HepG2 (cell line): Measurements from ENCODE around the gene CPT1C. TPM values are rescaled to one million over a fixed set of nuclear protein-coding genes. Genes with fewer than 3 reads are reported as not detected.

Experiments used
- ATAC-seq: fragments of 200-7000 bp; cut with Tn5 transposase; 3 replicates; pipeline ENCODE4 v1.9.1; 2020; ENCODE audit warnings: mild to moderate bottlenecking, moderate library complexity
- BruUV-seq: library from RNA; stranded (reverse); fragments of 400-500 nt; replicated peaks from 2 replicates; lab custom pipeline; 2021; lab: Mats Ljungman, UMichigan
- CTCF ChIA-PET: fragments of 300-600 bp; formaldehyde crosslinking; extraction: SDS; loops from one replicate; lab custom pipeline; 2021; ENCODE audit warnings: low total read pairs, inconsistent platforms, low intra/inter-chr PET ratio; lab: Yijun Ruan, JAX
- POLR2A ChIA-PET: fragments of 350-600 bp; sonication (Branson Sonifier 250); formaldehyde crosslinking; loops from one replicate; lab custom pipeline; 2020; ENCODE audit warnings: antibody characterized with exemption, inconsistent platforms; lab: Yijun Ruan, JAX
- DNase-seq: peaks from one replicate; pipeline ENCODE4 v3.0.0-alpha.2; 2015; ENCODE audit warnings: low spot score
- FAIRE-seq: peaks from 3 replicates; lab custom pipeline; 2011; peaks lifted over from hg19 to GRCh38; lab: Jason Lieb, UNC
- H2AFZ ChIP-seq: one replicate; pipeline ENCODE4 v1.6.1; 2011; ENCODE audit warnings: low read length, inconsistent platforms
- H3K27ac ChIP-seq: fragments of 300-600 bp; 3 replicates; pipeline ENCODE4 v1.8.0; 2011; ENCODE audit warnings: mixed run types, mild to moderate bottlenecking, mixed read lengths, low read length, inconsistent platforms; ENCODE audit not compliant: insufficient read depth; ENCODE audit errors: extremely low read length
- H3K27me3 ChIP-seq, 2 experiments: fragments of 200-600 bp in 1 of 2; 2 replicates in 1 of 2; 3 replicates in 1 of 2; pipeline versions ENCODE4 v1.6.0 to v1.8.0; 2011; ENCODE audit warnings: low read length in 2 of 2, mild to moderate bottlenecking in 2 of 2, moderate library complexity in 2 of 2, inconsistent platforms in 1 of 2; ENCODE audit not compliant: insufficient read depth in 2 of 2, control insufficient read depth in 1 of 2
- H3K36me3 ChIP-seq, 2 experiments: fragments of 200-600 bp in 1 of 2; replicated peaks in 1 of 2; 2 replicates in 1 of 2; 3 replicates in 1 of 2; pipeline versions ENCODE4 v1.5.1 to v1.8.0; 2011; ENCODE audit warnings: low read length in 2 of 2, inconsistent platforms in 1 of 2; ENCODE audit not compliant: insufficient read depth in 2 of 2, control insufficient read depth in 1 of 2
- H3K4me1 ChIP-seq: 2 replicates; pipeline ENCODE4 v1.5.1; 2012; ENCODE audit warnings: low read length, inconsistent platforms; ENCODE audit not compliant: insufficient read depth
- H3K4me2 ChIP-seq: 2 replicates; pipeline ENCODE4 v1.6.0; 2011; ENCODE audit warnings: low read depth, low read length, inconsistent platforms
- H3K4me3 ChIP-seq, 3 experiments: fragments of 200-600 bp in 1 of 3; sonication (generic), shearing (Covaris generic) in 1 of 3; replicated peaks in 1 of 3; 2 replicates each; pipeline ENCODE4 v1.5.1; 2011 to 2016; ENCODE audit warnings: low read length in 3 of 3, inconsistent platforms in 2 of 3, low read depth in 2 of 3, mild to moderate bottlenecking in 2 of 3, control low read depth in 1 of 3, mixed read lengths in 1 of 3; ENCODE audit not compliant: insufficient read depth in 1 of 3
- H3K79me2 ChIP-seq: one replicate; pipeline ENCODE4 v1.6.1; 2011; ENCODE audit warnings: low read length, inconsistent platforms; ENCODE audit not compliant: insufficient read depth
- H3K9ac ChIP-seq: 2 replicates; pipeline ENCODE4 v1.6.0; 2011; ENCODE audit warnings: mild to moderate bottlenecking, low read depth, low read length, inconsistent platforms; ENCODE audit not compliant: insufficient read depth
- H3K9me3 ChIP-seq: 2 replicates; pipeline ENCODE4 v1.5.1; 2012; ENCODE audit warnings: mild to moderate bottlenecking, low read length
- H4K20me1 ChIP-seq: 2 replicates; pipeline ENCODE4 v1.6.0; 2011; ENCODE audit warnings: inconsistent platforms, mild to moderate bottlenecking, low read length, moderate library complexity; ENCODE audit not compliant: insufficient read depth
- CREBL2 ChIP-seq: sonication (generic); formaldehyde crosslinking; IDR thresholded peaks from 2 replicates; pipeline ENCODE4 v1.8.1; 2023; ENCODE audit warnings: missing genetic modification reagents, mild to moderate bottlenecking, borderline replicate concordance
- CSRNP2 ChIP-seq: sonication (generic); formaldehyde crosslinking; conservative IDR thresholded peaks from 2 replicates; pipeline ENCODE4 v1.8.0; 2022; ENCODE audit warnings: low read depth, missing genetic modification reagents
- EED ChIP-seq: sonication (generic); formaldehyde crosslinking; IDR thresholded peaks from 2 replicates; pipeline ENCODE4 v1.5.0; 2020; ENCODE audit warnings: mild to moderate bottlenecking, missing genetic modification reagents
- HNRNPK ChIP-seq: fragments of 200-400 bp; formaldehyde crosslinking; IDR thresholded peaks from 2 replicates; pipeline ENCODE4 v1.6.1; 2018; ENCODE audit warnings: low read length, low read depth, moderate library complexity, mild to moderate bottlenecking; ENCODE audit not compliant: poor library complexity, severe bottlenecking
- KLF11 ChIP-seq: IDR thresholded peaks from 2 replicates; pipeline ENCODE4 v1.6.1; 2016; ENCODE audit warnings: missing compliant biosample characterization
- PAX8 ChIP-seq: sonication (generic); formaldehyde crosslinking; IDR thresholded peaks from 2 replicates; pipeline ENCODE4 v1.8.0; 2022; ENCODE audit warnings: mild to moderate bottlenecking, missing genetic modification reagents, borderline replicate concordance
- SIN3B ChIP-seq: fragments of 150-350 bp; IDR thresholded peaks from 2 replicates; pipeline ENCODE4 v1.6.1; 2014; ENCODE audit warnings: low read length
- ZFP1 ChIP-seq: IDR thresholded peaks from 2 replicates; pipeline ENCODE4 v1.6.1; 2016
- ZMYM3 ChIP-seq: sonication (generic); formaldehyde crosslinking; IDR thresholded peaks from 2 replicates; pipeline ENCODE4 v1.5.1; 2020; ENCODE audit warnings: mild to moderate bottlenecking, missing genetic modification reagents
- ZNF30 ChIP-seq: sonication (generic); formaldehyde crosslinking; IDR thresholded peaks from 2 replicates; pipeline ENCODE4 v1.5.0; 2020; ENCODE audit warnings: mild to moderate bottlenecking, missing genetic modification reagents
- ZNF770 ChIP-seq: sonication (generic); formaldehyde crosslinking; IDR thresholded peaks from 2 replicates; pipeline ENCODE4 v1.5.0; 2020; ENCODE audit warnings: mild to moderate bottlenecking, missing genetic modification reagents
- ZNF775 ChIP-seq: sonication (generic); formaldehyde crosslinking; IDR thresholded peaks from 2 replicates; pipeline ENCODE4 v1.4.0; 2020; ENCODE audit warnings: missing genetic modification reagents, mild to moderate bottlenecking, moderate library complexity, borderline replicate concordance
- WGBS: methylation state at CpG from one replicate; pipeline ENCODE4 v1.1.6; 2017; ENCODE audit warnings: low lambda C conversion rate; 5-methylcytosine and 5-hydroxymethylcytosine counted together
- in situ Hi-C: cut with HindIII; loops from 2 replicates; pipeline ENCODE4 v1.10.0; 2017; ENCODE audit warnings: low pct_unique_long_range_greater_than_20kb; ENCODE audit not compliant: extremely low pct_ligation_motif_present
- intact Hi-C: fragments of 100-400 bp; cut with micrococcal nuclease; formaldehyde crosslinking; loops from one replicate; pipeline ENCODE4 v1.10.0; 2022; ENCODE audit not compliant: unreplicated experiment
- polyA plus RNA-seq, 8 experiments: library from polyadenylated mRNA; depleted of rRNA in 3 of 8; stranded (reverse) in 7 of 8; unstranded in 1 of 8; fragments of >200 nt; fragmentation: Illumina TruSeq in 4 of 8; extraction: Trizol in 4 of 8; gene quantifications; 2 replicates each; pipeline versions ENCODE4 v1.2.1 to v1.2.3, GENCODE V29; 2011 to 2016; ENCODE audit warnings: low read depth in 4 of 8, missing spikeins in 1 of 8, mixed read lengths in 1 of 8; ENCODE audit not compliant: insufficient read depth in 1 of 8
- total RNA-seq, 5 experiments: library from RNA; depleted of rRNA; stranded (reverse); fragments of >200 nt; fragmentation: Illumina TruSeq; extraction: Trizol; gene quantifications; 2 replicates each; pipeline ENCODE4 v1.2.3, GENCODE V29; 2016; ENCODE audit warnings: low read depth in 1 of 5

Gene CPT1C
- total and polyA plus RNA-seq, 2 of the 13 experiments (the other 11 are each of a cell fraction or from before 2014, with no cell fraction given), result 0.18 TPM; not detected in 1

- POLR2A ChIA-PET, result no interaction called here
- FAIRE-seq (no peak), DNase-seq (no peak), ATAC-seq (no peak)
- 99% methylated on average over 17 of the region's 18 CpGs for WGBS
- CTCF ChIA-PET, result no interaction called here
- Histone ChIP-seq H3K4me3 (no peak overlapping the region), H3K36me3 (peaks cover 22 to 68% of the 10 kb centered on the region in 2 experiments), H3K79me2 (peaks cover 26% of the 10 kb centered on the region), H4K20me1 (peaks cover 34% of the 10 kb centered on the region), H3K27me3 (no peaks in the 10 kb centered on the region), H3K4me2 (no peak overlapping the region), H3K9ac (no peak overlapping the region), H3K9me3 (no peaks in the 10 kb centered on the region), H2AFZ (no peak overlapping the region), H3K4me1 (peaks cover 25% of the 10 kb centered on the region), H3K27ac (no peak overlapping the region)
- intact Hi-C loops, result no loop called here
- in situ Hi-C loops, result no loop called here
- no TSS peak for BruUV-seq
- TF ChIP-seq ZNF770, result no peak
- TF ChIP-seq ZMYM3 (CRISPR knock-in tag), result no peak
- TF ChIP-seq ZFP1 (CRISPR knock-in tag), result no peak
- no peak for TF ChIP-seq EED (CRISPR knock-in tag)
- TF ChIP-seq KLF11 (CRISPR knock-in tag), result no peak
- no peak for TF ChIP-seq ZNF775
- TF ChIP-seq ZNF30 (CRISPR knock-in tag), result no peak
- no peak for TF ChIP-seq HNRNPK
- TF ChIP-seq PAX8, result no peak
- TF ChIP-seq CSRNP2 (CRISPR knock-in tag), result no peak
- no peak for TF ChIP-seq SIN3B
- no peak for TF ChIP-seq CREBL2 (CRISPR knock-in tag)
Observed at GRCh38 chr19:49683814-49684250, 7.1 kb upstream of the CPT1C start.
